RCC 7860 (cell line): Measurements from ENCODE around the gene VSIR.

Experiments used
- DNase-seq: peaks from one replicate; pipeline ENCODE4 v3.0.0-alpha.2; 2015; ENCODE audit warnings: low spot score
- FAIRE-seq: peaks from 2 replicates; lab custom pipeline; 2012; peaks lifted over from hg19 to GRCh38; lab: Jason Lieb, UNC

VSIR gene

DNA sequence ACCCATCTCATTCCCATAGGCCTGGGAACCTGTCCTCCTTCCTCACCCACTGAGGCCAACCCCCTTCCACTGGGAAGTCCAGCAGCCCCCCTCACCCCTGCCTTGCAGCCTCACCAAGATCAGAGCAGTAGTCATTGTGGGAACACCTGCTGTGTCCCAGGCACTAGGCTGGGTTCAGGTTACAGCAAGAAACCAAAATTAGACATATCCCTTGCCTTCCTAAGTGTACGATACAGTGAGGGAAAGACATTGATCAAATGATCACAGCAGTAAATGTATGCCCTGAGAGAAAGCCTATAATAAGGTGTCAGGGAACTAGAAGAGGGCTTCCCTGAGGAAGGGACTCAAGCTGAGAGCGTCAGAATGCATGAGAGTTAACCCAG, 36.8 kb downstream of the VSIR start:
- FAIRE-seq (no peak), DNase-seq (no peak)

DNA sequence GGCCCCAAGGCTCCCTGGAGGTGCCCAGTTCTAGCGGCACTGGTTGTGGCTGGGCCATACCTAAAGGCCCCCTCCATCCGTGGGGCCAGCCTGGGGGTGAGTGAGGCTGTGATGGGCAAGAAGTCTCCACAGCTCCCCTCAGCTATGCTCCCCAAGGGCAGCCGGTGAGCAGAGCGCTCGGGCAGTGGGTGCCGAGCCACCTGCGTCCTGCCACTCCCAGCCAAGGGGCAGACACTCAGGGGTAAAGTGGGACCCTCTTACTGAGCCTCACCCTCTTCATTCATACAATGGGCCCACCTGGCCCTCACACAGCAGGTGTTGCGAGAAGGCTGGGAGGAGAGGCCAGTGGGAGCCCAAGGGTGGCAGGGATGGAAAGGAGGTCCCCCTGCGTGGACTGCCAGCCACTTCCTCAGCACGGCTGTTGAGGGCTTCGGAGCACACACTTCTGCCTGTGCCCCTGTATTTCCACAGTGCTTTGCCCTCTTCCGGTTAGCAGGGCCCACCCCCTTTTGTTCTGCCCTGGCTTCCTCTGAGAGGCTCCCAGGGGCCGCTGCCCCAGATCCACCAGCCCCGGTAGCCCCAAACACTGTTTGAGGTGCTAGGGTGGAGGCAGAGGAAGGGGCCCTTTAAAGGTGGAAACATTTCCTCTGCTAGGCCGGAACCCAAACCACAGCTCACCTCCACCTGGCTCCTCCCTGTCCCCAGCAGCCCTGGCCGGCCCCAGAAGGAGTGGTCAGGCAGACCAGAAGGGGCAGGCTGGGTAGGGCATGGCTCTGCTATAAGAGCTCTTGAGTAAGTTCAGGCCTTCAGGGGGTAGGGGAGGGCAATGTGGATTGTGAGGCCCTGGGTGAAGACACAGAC, 37.4 kb downstream of the VSIR start:
- FAIRE-seq (no peak), DNase-seq (no peak)

GRCh38 chr10:71734797-71735196, 38.5 kb downstream of the VSIR start:
- no peak for FAIRE-seq
- DNase-seq: no peak

DNA sequence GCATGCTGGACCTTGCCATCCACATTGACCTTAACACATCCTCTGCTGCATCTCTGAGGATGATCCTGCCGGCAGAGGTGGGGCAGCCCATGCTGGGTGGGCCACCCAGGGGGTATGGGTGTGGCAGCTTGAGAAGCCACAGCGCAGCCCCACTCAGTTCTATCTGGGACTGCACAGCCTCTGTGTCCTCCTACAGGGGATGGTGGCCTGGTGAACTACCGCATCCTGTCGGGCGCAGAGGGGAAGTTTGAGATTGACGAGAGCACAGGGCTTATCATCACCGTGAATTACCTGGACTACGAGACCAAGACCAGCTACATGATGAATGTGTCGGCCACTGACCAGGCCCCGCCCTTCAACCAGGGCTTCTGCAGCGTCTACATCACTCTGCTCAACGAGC, 41.5 kb downstream of the VSIR start:
- no peak for DNase-seq
- no peak for FAIRE-seq

GRCh38 chr10:71729161-71729636, 44.1 kb downstream of the VSIR start:
- no peak for DNase-seq
- no peak for FAIRE-seq

GRCh38 chr10:71727738-71728737, 45.3 kb downstream of the VSIR start:
- DNase-seq (no peak), FAIRE-seq (no peak)

GRCh38 chr10:71727105-71727737, 46.1 kb downstream of the VSIR start:
- FAIRE-seq: no peak
- no peak for DNase-seq

DNA sequence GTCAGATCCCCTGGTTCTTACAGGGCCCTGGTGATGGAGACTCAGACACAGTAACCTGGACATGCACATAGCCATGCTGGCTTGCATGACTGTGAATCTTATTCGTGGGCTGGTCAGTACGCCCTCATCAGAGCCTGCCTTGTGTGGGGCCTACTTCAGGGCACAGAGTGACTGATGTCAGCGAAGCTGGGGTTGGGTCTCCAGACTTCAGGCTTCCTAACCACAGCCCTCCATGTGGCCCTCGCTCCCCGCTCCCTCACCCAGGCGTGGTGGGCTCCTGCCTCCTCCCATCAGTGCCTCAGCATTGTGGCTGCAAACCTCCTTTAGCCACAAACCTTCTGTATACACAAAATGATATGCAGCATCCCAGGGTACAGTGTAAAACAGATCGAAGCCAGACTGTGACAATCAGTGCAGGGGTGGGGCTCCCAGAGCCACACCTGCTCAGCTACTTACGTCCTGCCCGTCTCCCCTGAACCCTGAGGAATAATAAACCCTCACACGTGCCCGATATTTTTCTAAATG, 46.7 kb downstream of the VSIR start:
- DNase-seq: no peak
- FAIRE-seq: no peak

DNA sequence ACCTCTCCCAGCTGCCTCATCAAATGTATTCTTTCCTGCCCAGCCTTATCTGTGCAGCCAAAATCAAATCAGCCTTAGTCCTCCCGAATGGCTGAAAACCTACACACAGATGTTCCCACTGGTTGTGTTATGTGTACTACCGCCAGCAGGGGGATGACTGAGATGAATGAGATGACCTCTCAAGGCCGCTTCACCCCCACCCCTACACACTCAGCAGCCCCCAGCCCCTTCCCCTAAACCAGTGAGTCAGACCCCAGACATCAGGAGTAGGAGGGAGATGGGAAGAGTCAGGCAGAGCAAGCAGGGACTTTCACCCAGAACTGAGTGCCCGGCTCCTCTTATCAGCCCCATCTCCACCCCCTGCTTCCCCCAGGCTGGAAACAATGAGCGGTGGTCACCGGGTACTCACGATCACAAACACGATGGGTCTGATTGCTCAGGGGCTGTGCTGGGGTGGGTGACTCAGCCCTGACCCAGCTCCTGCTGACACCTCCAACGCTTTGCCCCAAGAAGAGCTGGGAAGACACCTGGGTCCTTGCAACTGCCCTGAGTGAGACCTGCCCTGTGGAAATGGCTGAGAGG, 47.2 kb downstream of the VSIR start:
- no peak for FAIRE-seq
- DNase-seq: peak; percentile 9

- FAIRE-seq (no peak), DNase-seq (no peak)
Observed at GRCh38 chr10:71725249-71725648, 48.1 kb downstream of the VSIR start.

DNA sequence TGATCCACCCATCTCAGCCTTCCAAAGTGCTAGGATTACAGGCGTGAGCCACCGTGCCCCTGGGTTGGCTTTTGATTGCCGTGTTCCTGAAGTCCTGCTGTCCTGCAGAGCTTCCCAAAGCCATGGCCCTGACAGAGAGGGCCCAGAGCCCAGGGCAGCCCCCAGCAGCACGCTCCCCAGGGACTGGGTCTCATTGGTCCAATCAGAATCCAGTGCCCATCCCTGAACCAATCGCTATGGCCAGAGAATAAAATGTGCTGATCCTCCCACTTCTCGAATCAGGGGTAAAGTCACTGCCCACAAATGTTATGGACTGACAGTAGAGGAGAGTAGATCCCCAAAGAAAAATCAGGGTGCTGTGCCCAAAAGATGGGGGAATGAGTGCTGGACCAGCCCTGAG, 48.8 kb downstream of the VSIR start:
- no peak for FAIRE-seq
- DNase-seq: no peak

GRCh38 chr10:71723311-71723710, 50.0 kb downstream of the VSIR start:
- FAIRE-seq: no peak
- DNase-seq: no peak

DNA sequence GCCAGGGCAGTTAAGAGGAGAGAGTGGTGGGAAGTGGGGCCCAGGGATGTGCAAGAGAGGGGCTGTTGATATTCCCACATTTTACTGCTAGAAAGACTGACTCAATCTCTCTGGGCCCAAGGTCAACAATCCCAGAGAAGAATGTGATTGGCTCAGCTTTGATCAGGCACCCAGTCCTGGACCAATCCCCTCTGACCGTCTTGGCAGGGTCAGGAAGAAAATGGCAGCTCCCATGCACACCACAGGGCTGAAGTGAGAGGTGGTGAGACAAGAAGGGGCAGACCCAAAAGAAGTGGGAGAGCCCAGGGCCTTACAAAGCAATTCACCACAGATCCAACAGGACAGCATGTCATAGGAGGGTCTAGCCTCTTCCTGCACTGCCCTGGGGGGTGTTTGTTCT, 50.5 kb downstream of the VSIR start:
- FAIRE-seq (no peak), DNase-seq (no peak)

- DNase-seq: no peak
Observed at GRCh38 chr10:71721313-71721712, 52.0 kb downstream of the VSIR start.

GRCh38 chr10:71720288-71720687, 53.0 kb downstream of the VSIR start:
- no peak for FAIRE-seq

More at GRCh38 chr10:71721313-71721712, 52.0 kb downstream of the VSIR start:
- no peak for FAIRE-seq

DNA sequence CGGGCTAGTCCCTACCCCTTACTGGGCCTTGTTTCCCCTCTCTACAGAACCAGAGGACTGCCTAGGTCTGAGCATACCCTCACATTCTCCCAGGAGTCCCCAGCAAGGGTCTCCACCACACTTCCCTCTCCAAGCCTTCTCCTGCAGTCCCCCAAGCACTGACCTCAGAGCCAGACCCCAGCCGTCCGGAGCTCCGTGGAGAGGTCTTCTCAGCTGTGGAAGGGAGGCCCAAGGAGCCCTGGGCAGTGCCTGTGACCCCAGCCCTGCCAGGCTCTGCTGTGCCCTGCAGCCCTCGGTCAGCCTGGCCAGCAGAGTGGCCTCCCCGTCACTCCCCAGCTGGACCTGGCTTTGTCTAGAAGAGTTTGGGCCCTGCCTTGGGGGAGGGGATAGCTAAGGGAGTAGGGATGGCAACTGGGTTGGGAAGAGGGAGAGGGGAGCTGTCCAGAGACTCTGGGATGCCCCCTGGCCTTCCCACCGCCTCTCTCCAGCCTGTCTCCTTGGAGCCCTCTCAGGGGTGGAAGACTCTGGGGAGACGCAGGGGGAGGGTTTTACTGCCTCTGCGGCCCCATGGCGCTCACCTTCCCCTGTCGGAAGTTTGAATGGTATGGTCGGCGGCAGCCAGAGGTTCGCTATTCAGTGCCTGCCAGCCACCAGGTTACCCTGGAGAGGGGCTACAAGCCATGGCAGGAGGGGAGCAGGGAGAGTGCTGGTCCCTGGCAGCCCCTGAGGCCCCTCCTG, 53.7 kb downstream of the VSIR start, which contains the start of gene C10orf105:
TSS of gene C10orf105 (minus strand) at position 315 of the 738 bp plus-strand sequence. CDS start 3,441 bp downstream, outside the sequence.
- DNase-seq: no peak
- no peak for FAIRE-seq

More at GRCh38 chr10:71720288-71720687, 53.0 kb downstream of the VSIR start:
- no peak for DNase-seq

- FAIRE-seq (no peak), DNase-seq (no peak)
Observed at GRCh38 chr10:71719042-71719441, 54.3 kb downstream of the VSIR start.

GRCh38 chr10:71718165-71718698, 55.1 kb downstream of the VSIR start:
- FAIRE-seq (no peak), DNase-seq (no peak)

DNA sequence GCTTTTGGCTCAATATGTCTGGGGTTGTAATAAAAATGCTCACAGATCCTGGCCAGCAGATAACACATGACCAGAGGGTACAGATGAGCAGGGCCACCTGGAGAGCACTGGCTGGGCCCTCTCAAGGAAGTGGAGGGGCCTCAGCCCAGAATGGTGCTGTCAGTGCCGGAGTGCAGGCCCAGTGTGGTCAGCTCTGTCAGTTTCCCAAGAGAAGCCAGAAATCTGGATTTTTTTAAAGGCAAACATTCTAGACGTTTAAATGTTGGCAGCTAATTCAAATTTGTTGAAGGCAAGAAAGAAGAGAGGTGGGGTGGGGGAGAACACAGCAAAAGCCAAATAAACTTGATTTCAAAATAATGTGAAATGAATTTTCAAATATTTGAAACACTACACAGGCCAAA, 55.8 kb downstream of the VSIR start:
- DNase-seq: no peak
- FAIRE-seq: no peak
